NCI-H2029 treated with DMSO at 0.1 percent for 48 hours (cell line): ENCODE measurements around the gene ZNF407.

Experiments
- DNase-seq: peaks from one replicate; lab custom pipeline; 2025; lab: John Stamatoyannopoulos, UW

Gene ZNF407

GRCh38 chr18:74589021-74589420 is 8.6 kb upstream of the ZNF407 start:
- DNase-seq, result no peak

GRCh38 chr18:74589811-74590210 is 7.9 kb upstream of the ZNF407 start:
- no peak for DNase-seq

GRCh38 chr18:74590671-74591070 is 7.0 kb upstream of the ZNF407 start:
- no peak for DNase-seq

GRCh38 chr18:74595431-74595830 is 2.2 kb upstream of the ZNF407 start:
- no peak for DNase-seq

GRCh38 chr18:74597034-74597661 is 522 bp upstream of the ZNF407 start:
- DNase-seq, result peak; percentile 4

GRCh38 chr18:74598350-74599001 is 806 bp downstream of the ZNF407 start:
- DNase-seq, result no peak

DNA sequence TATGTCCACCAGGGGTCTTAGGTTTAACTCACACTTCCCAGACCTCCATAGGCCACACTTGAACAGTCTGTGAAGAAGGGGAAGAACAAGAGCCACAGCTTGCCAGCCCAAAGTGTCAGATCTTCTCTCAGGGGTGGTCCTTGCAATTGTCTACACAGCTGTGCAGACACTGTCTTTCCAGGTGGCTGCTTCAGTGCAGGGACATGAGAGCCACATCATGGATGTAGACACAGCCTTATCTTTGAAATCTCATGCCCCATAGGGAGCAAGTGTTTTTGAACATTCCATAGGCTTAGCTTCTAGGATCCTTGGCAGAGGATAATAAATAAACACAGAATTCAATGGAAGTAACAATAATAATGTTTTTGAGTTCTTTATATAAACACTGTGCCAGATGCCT is 6.7 kb downstream of the ZNF407 start:
- DNase-seq, result no peak

- no peak for DNase-seq
These were observed 7.1 kb downstream of the ZNF407 start for GRCh38 chr18:74604774-74605173.

GRCh38 chr18:74608681-74609080 is 11.0 kb downstream of the ZNF407 start:
- no peak for DNase-seq

DNA sequence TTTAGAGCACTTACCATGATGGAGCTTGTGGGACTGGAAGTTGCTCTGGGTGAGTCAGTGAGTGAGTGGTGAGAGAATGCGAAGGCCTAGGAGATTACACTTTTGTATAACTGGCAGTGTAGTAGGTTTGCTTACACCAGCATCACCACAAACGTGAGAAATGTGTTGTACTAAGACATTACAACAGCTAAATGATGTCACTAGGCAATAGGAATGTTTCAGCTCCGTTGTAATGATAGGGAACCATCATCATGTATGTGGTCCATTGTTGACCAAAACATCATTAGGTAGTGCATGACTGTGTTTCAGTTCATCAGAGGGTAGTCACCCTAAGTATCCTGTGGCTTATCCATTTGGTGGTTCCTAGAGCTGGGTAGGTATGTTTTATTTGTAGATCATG is 11.9 kb downstream of the ZNF407 start:
- no peak for DNase-seq

DNA sequence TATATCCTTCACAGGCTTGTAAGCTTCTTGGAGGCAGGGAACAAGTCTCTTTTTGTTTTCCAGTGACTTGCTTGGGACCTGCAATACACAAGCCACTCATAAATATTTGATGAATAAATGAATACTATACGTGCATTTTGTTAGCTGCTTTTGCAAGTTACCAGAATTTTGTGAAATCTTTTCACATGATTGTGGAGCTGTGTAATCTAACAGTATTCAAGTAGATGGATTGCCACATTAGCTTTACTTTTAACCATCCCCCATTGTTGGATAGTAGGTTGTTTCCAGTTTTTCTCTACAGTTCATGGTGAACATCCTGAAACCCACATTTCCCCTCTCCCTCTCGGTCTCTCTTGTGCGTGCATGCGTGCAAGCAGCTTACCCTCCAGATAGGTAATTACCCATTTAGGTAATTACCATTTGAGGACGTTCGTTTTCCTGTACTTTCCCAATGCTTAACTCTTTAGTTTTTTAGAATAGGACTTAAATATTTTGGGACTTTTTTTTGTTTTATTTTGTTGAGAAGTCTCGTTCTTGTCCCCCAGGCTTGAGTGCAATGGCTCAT is 12.5 kb downstream of the ZNF407 start:
- no peak for DNase-seq

- DNase-seq, result no peak
These were observed 13.2 kb downstream of the ZNF407 start for GRCh38 chr18:74610860-74611259.

GRCh38 chr18:74611765-74612164 is 14.1 kb downstream of the ZNF407 start:
- DNase-seq, result no peak

DNA sequence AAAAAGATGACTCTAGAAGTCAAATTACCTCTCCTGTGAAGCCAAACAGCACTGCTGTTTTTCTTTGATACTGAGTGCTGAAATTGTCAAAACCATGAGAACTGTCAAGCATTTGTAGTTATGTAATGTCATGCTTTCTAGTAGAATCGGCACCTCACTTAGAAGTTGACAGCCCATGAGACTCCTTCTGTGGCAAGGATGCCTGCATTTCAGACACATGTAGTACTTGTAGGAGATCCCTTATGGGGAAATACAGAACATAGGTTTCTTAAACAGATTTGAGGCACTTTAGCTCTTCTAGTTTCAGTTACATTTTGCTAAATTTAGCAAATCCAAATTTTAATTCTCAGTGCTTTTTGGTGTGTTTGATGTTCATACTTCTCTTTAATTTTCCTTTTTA is 15.7 kb downstream of the ZNF407 start:
- no peak for DNase-seq

- DNase-seq, result no peak
These were observed 18.8 kb downstream of the ZNF407 start for GRCh38 chr18:74616494-74616893.

DNA sequence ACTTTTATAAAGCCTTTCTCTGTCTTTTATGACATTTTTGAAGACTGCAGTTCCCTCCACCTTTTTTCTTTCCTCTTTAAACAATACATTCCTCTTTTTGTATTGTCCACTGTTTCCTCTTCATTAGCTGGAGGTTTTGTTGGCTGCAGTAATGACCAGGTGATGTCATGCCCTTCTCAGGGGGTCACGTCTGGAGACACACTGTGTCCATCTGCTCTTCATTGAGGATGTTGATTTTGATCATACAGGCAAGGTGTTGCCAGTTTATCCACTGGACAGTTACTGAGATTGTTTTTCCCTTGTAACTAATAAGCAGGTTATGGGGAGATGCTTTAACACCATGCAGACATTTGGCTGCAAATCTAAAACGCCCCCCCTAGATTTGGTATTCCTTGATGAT is 19.8 kb downstream of the ZNF407 start:
- no peak for DNase-seq

DNA sequence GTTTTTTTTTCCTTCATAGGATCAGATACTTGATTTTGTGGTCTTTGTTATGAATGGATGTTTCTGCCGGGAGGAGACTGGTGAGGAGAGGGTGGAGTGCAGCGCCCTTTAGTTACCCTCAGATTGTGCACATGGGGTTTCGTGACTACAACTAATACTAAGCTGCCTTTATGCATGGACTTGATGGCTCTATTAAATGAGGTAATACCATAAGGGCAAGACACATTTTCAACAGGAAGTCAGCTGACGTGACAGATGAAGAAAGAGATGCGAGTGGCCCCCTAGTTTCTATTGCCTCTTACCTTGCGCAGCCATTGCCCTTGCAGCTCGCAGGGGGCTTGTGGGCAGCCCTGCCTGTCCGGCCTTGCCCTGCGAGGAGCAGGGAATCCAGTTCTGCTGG is 24.4 kb downstream of the ZNF407 start:
- DNase-seq, result no peak

DNA sequence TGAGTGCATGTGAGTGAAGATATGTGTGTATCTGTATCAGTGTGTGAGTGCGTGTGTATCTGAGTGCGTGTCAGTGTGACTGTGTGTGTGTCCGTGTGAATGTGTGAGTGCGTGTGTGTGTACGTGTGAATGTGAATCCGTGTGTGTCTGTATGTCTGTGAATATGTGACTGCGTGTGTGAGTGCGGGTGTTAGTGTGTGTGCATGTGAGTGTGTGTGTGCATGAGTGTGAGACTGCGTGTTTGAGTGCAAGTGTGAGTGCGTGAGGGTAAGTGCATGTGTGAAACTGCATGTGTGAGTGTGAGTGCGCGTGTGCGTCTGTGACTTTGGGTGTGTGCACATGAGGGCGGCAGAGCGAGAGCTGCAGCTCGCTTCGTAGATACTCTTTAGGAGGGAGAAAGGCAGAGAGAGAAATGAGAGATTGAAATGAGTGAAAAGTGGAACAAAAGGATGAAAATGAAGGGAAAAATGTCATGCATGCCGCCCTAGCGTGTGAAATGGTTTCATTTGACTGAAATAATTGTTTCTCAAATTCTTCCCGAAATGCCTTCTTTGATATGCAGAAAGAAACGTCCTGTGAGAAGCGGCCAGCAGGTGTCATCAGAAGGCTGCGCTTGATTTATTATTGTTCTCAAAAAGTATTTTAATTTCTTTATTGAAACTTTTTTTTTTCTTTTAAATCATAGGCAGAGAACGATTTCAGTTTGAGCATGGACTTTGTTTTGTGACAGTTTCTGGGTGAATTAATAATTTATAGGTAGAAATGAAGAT is 25.6 kb downstream of the ZNF407 start:
- DNase-seq, result no peak

DNA sequence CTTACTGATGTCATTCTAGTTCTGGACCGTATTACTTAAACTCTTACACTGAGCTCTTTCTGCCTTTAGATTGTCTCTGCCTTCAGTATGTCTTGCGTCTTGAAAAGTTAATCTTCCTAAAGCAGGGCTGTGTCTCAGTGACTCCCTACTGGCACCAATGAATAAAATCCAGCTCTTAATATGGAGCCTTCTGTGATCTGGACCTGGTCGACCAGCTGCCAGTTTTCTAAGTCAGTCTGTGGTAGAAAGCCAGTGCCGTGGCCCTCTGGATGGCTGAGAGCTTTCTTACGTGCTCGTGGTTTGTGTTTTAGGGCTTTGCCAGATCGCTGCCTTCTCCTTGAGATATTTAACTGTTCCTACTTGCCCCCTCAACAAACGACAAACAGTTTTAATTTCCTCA is 26.8 kb downstream of the ZNF407 start:
- no peak for DNase-seq

DNA sequence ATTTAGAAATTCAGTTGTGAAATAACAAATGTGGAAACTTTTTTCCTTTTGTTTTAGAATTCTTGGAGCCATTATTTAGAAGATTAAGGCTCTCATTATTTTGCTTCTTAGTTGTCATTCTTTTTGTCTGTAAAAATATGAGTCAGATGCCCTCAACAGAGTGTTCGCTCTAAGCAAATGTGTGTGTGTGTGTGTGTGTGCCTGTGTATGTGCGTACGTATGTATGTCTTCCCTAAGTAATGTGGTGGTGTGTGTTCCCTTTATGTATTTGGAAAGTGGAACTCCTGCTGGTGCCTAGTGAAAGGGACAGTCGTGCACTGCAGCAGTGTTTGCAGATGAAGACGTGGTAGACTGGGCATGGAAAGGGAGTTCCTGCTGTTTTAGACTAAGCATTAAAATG is 27.5 kb downstream of the ZNF407 start:
- DNase-seq, result no peak

DNA sequence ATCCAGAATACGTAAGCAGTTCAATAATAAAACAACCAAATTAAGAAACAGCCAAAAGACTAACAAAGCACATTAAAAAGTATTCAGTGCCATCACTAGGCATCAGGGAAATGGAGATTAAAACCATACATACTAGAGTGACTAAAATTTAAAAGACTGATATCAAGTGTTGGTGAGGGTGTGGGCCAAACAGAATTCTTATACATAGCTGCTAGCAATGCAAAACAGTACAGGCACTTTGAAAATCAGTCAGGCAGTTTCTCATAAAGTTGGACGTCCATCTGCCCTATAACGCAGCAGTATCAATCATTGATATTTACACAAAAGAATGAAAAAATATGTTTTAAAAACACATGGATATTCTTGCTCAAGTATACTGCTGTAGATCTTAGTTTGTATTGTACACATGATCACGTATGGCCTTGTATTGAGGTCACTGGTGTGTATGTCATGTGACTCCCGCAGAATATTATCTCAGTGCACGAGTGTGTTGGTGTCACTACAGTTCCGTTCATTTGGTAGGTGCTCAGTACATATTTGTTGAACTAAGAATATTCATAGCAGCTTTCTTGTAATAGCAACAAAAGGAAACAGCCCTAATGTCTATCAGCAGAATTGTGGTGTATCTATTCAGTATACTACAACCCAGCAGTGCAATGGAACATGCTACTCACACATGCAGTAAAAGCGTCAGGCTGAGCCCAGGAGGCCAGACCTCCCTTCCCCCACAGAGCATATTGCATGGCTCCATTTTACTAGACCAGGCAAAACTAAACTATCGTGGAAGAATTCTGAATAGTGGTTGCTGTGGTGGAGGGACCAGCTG is 28.6 kb downstream of the ZNF407 start:
- DNase-seq, result no peak

DNA sequence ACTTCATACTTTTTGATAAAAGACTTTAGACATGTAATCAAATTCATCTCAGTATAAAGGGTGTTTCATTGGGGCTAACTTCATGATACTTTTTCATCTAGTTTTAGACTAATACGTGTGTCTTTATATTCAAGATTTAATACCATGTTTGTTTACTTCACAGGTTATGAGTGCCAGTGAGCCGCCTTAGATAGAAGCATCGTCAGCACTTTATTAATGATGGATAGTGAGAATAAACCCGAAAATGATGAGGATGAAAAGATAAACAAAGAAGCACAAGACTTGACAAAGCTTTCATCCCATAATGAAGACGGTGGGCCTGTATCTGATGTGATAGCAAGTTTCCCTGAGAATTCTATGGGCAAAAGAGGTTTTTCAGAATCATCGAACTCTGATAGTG is 33.1 kb downstream of the ZNF407 start:
- DNase-seq, result no peak
